Gastrocnemius medialis (tissue), 4 donors: ENCODE results near the gene TCAP. TPM values are rescaled to one million over a fixed set of nuclear protein-coding genes. Genes with fewer than 3 reads are reported as not detected.
A peak's percentile ranks its signal among the peaks of the same experiment; 100 is the strongest.

ENCODE experiments used
- ATAC-seq, 2 donors: fragments of 150-250 bp; one replicate each; pipeline ENCODE4 v1.9.1; 2016
- DNase-seq, 2 donors: peaks; one replicate each; pipeline ENCODE4 v3.0.0-alpha.2; 2019
- H3K27ac ChIP-seq, 4 donors: fragments of 200-600 bp; sonication (generic); 1 replicate in 1 of 4; 2 replicates in 3 of 4; pipeline ENCODE4 v1.5.1; 2016 to 2018; ENCODE audit warnings: mild to moderate bottlenecking in 2 of 4, moderate library complexity in 1 of 4
- H3K27me3 ChIP-seq, 3 donors: fragments of 200-600 bp; sonication (generic) in 2 of 3; 1 replicate in 1 of 3; 2 replicates in 2 of 3; pipeline versions ENCODE4 v1.5.1 to v1.6.0; 2016 to 2019; ENCODE audit warnings: mild to moderate bottlenecking in 1 of 3, moderate library complexity in 1 of 3
- H3K36me3 ChIP-seq, 2 donors: fragments of 200-600 bp; sonication (generic) in 1 of 2; one replicate each; pipeline ENCODE4 v1.5.1; 2017 to 2018
- H3K4me1 ChIP-seq, 2 donors: fragments of 200-600 bp; sonication (generic) in 1 of 2; one replicate each; pipeline ENCODE4 v1.5.1; 2016 to 2017; ENCODE audit warnings: mild to moderate bottlenecking in 2 of 2
- H3K4me3 ChIP-seq, 4 donors: fragments of 200-600 bp; sonication (generic) in 3 of 4; 1 replicate in 1 of 4; 2 replicates in 3 of 4; pipeline ENCODE4 v1.5.1; 2016 to 2019; ENCODE audit warnings: mild to moderate bottlenecking in 2 of 4
- H3K9me3 ChIP-seq, 3 donors: fragments of 200-600 bp; sonication (generic) in 2 of 3; 1 replicate in 1 of 3; 2 replicates in 2 of 3; pipeline ENCODE4 v1.5.1; 2016 to 2019
- POLR2A ChIP-seq, 2 donors: fragments of 450-650 bp; IDR thresholded peaks; one replicate each; pipeline ENCODE4 v1.6.1; 2017; ENCODE audit warnings: antibody characterized with exemption in 2 of 2, mild to moderate bottlenecking in 2 of 2, moderate library complexity in 2 of 2
- in situ Hi-C, 4 donors: fragments of 200-750 bp; cut with MboI; loops; one replicate each; pipeline versions ENCODE4 v1.15.0 to v1.8.0; 2017; ENCODE audit warnings: low sequenced_read_pairs in 4 of 4
- intact Hi-C: fragments of 100-400 bp; cut with DNase I; formaldehyde crosslinking; loops from one replicate; pipeline ENCODE4 v1.15.1; 2023; ENCODE audit warnings: low total_unique reads
- total RNA-seq, 4 donors: library from RNA; depleted of rRNA; stranded (reverse); fragments of >200 nt; gene quantifications; one replicate each; pipeline versions ENCODE4 v1.1.0 to v1.2.3, GENCODE V29; 2016
- TF ChIP-seq, protein P1 (sequence below), 5 experiments: fragments of 450-650 bp in 3 of 5; fragments of 200-600 bp in 2 of 5; sonication (generic) in 2 of 5; IDR thresholded peaks in 4 of 5; conservative IDR thresholded peaks in 1 of 5; 1 replicate in 4 of 5; 2 replicates in 1 of 5; pipeline ENCODE4 v1.5.1; 2016 to 2019; ENCODE audit warnings: antibody characterized with exemption in 5 of 5, mild to moderate bottlenecking in 3 of 5, moderate library complexity in 3 of 5

The TCAP gene
- total RNA-seq, 4 donors from 2014 or later, result 1,768 to 3,088 (median 2,493) TPM

DNA sequence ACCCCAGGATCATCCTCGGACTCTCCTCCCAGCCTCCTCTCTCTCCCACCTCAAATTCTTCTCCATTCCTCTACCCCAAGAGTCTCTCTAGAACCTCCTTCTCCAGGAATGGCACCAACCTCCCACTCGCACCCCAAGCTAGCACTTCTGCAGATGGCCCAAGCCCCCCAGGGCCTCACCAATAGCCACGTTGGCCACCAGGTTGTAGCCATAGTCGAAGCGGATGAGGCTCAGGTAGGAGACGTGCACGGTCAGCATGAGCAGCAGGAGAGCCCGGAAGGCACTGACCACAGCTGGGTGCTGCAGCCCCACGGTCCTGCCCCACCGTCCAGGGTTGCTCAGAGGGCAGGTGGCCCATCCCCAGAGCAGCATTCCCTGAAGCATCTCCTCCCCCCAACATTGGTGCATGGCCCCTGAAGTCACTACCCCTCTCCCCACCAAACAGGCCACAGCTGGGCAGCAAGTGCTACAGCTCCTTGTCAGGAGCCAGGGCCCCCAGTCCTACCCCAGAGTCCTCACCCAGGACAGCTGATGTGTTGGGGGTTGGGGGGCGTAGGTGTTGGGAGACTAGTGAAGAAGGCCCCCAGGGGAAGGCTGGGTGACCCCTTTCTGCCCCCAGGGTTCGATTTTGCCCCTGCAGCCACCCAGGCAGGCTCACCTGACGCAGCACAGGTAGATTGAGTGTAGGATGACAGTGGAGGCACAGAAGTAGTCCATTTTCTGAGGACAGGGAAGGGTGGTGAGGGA lies 8.4 kb downstream of the TCAP start:
- in situ Hi-C loops, result loop anchor here in 1 of 4 donors (5.0 kb wide), 1 partner anchor 51 kb away; no protein-coding TSS in a partner anchor
- H3K9me3 ChIP-seq, result no peaks in the 10 kb centered on the region
- peaks cover 42 to 53% of the 10 kb centered on the region in 2 donors for H3K4me1 ChIP-seq
- H3K36me3 ChIP-seq, result no peaks in the 10 kb centered on the region
- no peak for ATAC-seq
- H3K4me3 ChIP-seq, result no peak overlapping the region
- no peak for TF ChIP-seq POLR2A (IDR thresholded peaks at IDR 0.05)
- TF ChIP-seq, protein P1, sequence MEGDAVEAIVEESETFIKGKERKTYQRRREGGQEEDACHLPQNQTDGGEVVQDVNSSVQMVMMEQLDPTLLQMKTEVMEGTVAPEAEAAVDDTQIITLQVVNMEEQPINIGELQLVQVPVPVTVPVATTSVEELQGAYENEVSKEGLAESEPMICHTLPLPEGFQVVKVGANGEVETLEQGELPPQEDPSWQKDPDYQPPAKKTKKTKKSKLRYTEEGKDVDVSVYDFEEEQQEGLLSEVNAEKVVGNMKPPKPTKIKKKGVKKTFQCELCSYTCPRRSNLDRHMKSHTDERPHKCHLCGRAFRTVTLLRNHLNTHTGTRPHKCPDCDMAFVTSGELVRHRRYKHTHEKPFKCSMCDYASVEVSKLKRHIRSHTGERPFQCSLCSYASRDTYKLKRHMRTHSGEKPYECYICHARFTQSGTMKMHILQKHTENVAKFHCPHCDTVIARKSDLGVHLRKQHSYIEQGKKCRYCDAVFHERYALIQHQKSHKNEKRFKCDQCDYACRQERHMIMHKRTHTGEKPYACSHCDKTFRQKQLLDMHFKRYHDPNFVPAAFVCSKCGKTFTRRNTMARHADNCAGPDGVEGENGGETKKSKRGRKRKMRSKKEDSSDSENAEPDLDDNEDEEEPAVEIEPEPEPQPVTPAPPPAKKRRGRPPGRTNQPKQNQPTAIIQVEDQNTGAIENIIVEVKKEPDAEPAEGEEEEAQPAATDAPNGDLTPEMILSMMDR (IDR thresholded peaks at IDR 0.05 in 4 of 5, conservative IDR thresholded peaks at IDR 0.05 in 1 of 5), result no peak
- DNase-seq, result no peak
- no peaks in the 10 kb centered on the region for H3K27me3 ChIP-seq
- intact Hi-C loops, result no loop called here
- no peak overlapping the region for H3K27ac ChIP-seq

GRCh38 chr17:39674179-39674578 lies 9.0 kb downstream of the TCAP start:
- H3K27ac ChIP-seq, result peak overlapping the region in 2 of 4 donors; percentile 92 to 97
- TF ChIP-seq, protein P1 (IDR thresholded peaks at IDR 0.05 in 4 of 5, conservative IDR thresholded peaks at IDR 0.05 in 1 of 5), result no peak
- TF ChIP-seq POLR2A (IDR thresholded peaks at IDR 0.05), result no peak
- no peaks in the 10 kb centered on the region for H3K9me3 ChIP-seq
- H3K4me1 ChIP-seq, result peaks cover 47 to 56% of the 10 kb centered on the region in 2 donors
- DNase-seq, result no peak
- intact Hi-C loops, result no loop called here
- H3K27me3 ChIP-seq, result no peaks in the 10 kb centered on the region
- H3K36me3 ChIP-seq, result no peaks in the 10 kb centered on the region
- in situ Hi-C loops, result loop anchor here in 1 of 4 donors (5.0 kb wide), 1 partner anchor 52 kb away; no protein-coding TSS in a partner anchor
- no peak for ATAC-seq
- H3K4me3 ChIP-seq, result no peak overlapping the region

DNA sequence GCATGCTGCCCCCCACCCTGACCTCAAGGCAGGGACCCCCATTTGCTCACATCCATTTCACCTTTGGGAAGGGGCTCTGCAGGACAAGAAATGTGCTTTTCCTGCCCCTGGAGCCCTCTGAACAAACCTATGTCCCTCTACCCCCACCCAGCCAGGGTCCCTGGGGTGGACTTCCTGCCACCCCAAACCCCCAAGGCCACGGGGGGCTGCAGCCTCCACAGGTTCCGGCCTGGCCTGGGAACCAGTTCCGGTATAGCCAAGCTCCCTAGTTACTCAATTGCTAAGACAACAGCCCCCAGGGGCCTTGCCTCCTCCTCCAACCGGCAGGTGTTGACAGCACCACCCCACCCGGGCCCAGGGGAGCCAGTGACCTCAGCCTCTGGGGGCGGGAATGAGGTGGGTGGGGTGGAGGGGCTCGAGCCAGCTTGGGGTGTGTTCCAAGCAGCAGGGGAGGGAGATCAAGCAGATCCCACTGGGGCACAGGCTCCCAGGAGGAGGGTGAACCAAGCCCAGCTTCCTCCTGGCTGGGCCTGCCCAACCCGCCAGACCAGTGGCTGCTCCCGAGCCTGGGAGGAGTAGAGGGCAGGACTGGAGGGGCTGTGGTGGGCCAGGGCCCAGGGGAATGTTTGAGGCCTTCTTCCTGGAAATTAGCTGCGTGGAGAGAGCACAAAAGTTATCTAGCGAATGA lies 9.7 kb downstream of the TCAP start:
- no peaks in the 10 kb centered on the region for H3K9me3 ChIP-seq
- intact Hi-C loops (loop anchor here (5.0 kb wide), 2 partner anchors 57 to 252 kb away; partner anchors contain the start of genes LRRC3C, MIEN1 and ORMDL3), in situ Hi-C loops (loop anchor here in 1 of 4 donors (5.0 kb wide), 1 partner anchor 53 kb away; no protein-coding TSS in a partner anchor)
- H3K27me3 ChIP-seq, result no peaks in the 10 kb centered on the region
- DNase-seq (no peak), ATAC-seq (no peak)
- H3K4me1 ChIP-seq, result peaks cover 52 to 62% of the 10 kb centered on the region in 2 donors
- TF ChIP-seq, protein P1 (IDR thresholded peaks at IDR 0.05 in 4 of 5, conservative IDR thresholded peaks at IDR 0.05 in 1 of 5), result no peak
- no peak for TF ChIP-seq POLR2A (IDR thresholded peaks at IDR 0.05)
- H3K4me3 ChIP-seq, result no peak overlapping the region
- H3K27ac ChIP-seq, result peak overlapping the region; percentile 92 to 97 (median 94)
- no peaks in the 10 kb centered on the region for H3K36me3 ChIP-seq

DNA sequence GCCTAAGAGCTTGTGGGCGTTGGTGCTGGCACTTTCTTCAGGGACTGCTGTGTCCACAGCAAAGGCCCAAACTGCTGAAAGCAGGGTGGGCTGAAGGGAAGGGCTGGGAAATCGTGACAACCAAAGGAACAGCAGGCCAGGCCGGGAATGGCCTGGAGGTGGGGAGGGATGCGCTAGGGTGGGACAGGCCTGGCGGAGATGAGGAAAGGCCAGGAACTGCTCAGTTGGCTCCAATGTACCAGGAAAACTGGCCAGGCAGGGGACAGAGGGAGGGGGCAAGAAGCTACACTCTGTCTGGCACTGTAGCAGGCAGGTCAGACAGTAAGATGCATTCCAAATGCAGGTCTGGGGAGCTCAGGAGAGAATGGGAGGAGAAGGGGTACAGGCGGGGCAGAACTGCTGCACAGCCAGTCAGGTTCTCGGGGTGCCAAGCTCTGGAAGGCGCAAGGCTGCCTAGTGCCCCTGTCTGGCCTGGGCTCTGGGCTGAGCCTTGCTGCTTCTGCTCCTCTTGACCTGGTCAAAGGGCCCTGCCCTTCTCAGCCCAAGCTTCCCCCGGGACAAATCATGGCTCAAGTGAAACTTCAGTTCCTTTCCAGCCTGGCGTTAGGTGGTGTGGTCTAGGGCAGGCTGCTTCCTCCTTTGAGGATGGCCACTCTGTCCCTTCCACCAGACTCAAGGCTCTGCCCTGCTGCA lies 10.4 kb downstream of the TCAP start:
- no peak for DNase-seq
- intact Hi-C loops (loop anchor here (5.0 kb wide), 2 partner anchors 57 to 252 kb away; partner anchors contain the start of genes LRRC3C, MIEN1 and ORMDL3), in situ Hi-C loops (no loop called here)
- Histone ChIP-seq H3K36me3 (no peaks in the 10 kb centered on the region), H3K9me3 (no peaks in the 10 kb centered on the region), H3K4me1 (peaks cover 52 to 62% of the 10 kb centered on the region in 2 donors), H3K4me3 (no peak overlapping the region), H3K27ac (peak overlapping the region; percentile 92 to 97 (median 94)), H3K27me3 (no peaks in the 10 kb centered on the region)
- TF ChIP-seq, protein P1 (IDR thresholded peaks at IDR 0.05 in 4 of 5, conservative IDR thresholded peaks at IDR 0.05 in 1 of 5), result no peak
- no peak for TF ChIP-seq POLR2A (IDR thresholded peaks at IDR 0.05)
- no peak for ATAC-seq
